ENCODE measurements around the gene STPG1. TPM values are rescaled to one million over a fixed set of nuclear protein-coding genes. Genes with fewer than 3 reads are reported as not detected.

Gene STPG1
- total and polyA plus RNA-seq, 9 of the 15 experiments (the other 6 are each of a cell fraction or from before 2014, with no cell fraction given): 5.0 to 11.9 (median 8.3) TPM

DNA sequence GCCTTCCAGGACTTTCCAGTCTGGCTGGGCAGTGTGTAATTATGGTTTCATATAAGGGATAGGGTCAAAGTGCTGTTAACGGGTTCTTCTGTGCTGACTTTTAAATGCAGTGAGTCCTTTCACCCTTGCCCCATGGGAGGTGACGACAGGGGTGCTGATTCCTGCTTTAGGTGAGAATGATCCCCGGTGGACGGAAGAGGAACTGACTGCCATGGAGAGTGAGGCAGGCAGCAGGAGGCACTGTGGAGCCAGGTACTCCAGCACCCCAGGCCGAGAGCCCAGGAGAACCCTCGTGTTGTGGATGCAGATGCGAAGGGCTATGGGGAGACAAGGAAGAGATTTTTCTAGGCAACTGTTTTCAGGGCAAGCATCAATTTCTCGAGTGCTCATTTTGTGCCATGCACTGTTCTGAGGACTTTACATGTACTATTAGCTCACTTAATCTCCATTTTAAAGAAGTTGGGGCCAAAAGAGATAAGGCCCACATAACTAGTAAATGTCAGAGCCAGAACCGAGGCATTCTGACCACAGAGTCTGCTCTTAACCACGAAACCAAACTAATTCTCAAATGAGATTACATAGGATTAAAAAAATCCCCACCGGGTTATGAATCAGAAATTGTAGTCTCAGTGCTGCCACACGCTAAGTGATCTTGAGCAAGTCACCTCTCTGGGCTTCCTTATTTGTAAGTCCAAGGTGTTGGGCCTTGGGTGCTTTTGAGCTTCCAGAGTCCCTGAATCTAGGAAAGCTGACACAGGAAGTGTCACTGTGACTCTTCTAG lies 28.2 kb downstream of the STPG1 start:
- H3K4me2 ChIP-seq (ENCODE audit: insufficient read depth, low read length): no peak overlapping the region
- no peak overlapping the region for H3K27ac ChIP-seq (ENCODE audit: extremely low read depth, low read depth, low read length)
- no peaks in the 10 kb centered on the region for H3K4me1 ChIP-seq (replicated peaks in 1 of 2; ENCODE audit: control insufficient read depth in 2 of 2, insufficient read depth in 2 of 2, low read length in 2 of 2)
- FAIRE-seq (peak; percentile 32), ATAC-seq (peak; percentile 94), DNase-seq (ENCODE audit: extremely low read depth in 1 of 4, low spot score in 3 of 4) (peak; percentile 44 to 67 (median 54))
- no peaks in the 10 kb centered on the region for H3K9me3 ChIP-seq (replicated peaks; ENCODE audit: control insufficient read depth, insufficient read depth, low read depth, low read length)
- no peak overlapping the region for H3K9ac ChIP-seq (ENCODE audit: insufficient read depth in 1 of 2, low read depth in 2 of 2, low read length in 2 of 2)
- WGBS (ENCODE audit: insufficient coverage, low coverage, missing lambda C conversion rate): 28% methylated on average over 12 of the region's 12 CpGs
- no peaks in the 10 kb centered on the region; the same call in 1 of the 2 replicates for H4K20me1 ChIP-seq (replicated peaks; ENCODE audit: control insufficient read depth, insufficient read depth, low read length)
- ChIA-PET CTCF (ENCODE audit: low intra/inter-chr PET ratio) (interaction anchor here (0.7 to 1.1 kb wide), 3 partner anchors 184 to 445 kb away, joined by 3 to 6 read pairs (median 4); no protein-coding TSS in a partner anchor), POLR2A (interaction anchor here (0.9 to 1.4 kb wide), 3 partner anchors 95 to 198 kb away, joined by 3 read pairs; partner anchors contain the start of gene IFNLR1)
- no peaks in the 10 kb centered on the region for H3K9me1 ChIP-seq (ENCODE audit: control insufficient read depth, insufficient read depth, low read length)
- H3K4me3 ChIP-seq: no peak overlapping the region
- H3K36me3 ChIP-seq (ENCODE audit: control insufficient read depth, insufficient read depth, low read length): no peaks in the 10 kb centered on the region
- peaks cover 0 to 17% of the 10 kb centered on the region in 2 experiments; a peak in 3 of 5 replicates for H3K27me3 ChIP-seq (ENCODE audit: control insufficient read depth in 2 of 2, insufficient read depth in 2 of 2, low read length in 2 of 2)
- in situ Hi-C loops (cut with MboI) (no loop called here), intact Hi-C loops (cut with micrococcal nuclease) (no loop called here)
- BruUV-seq (replicated peaks): no TSS peak
- H2AFZ ChIP-seq (ENCODE audit: low read depth, low read length): no peak overlapping the region
- H3K79me2 ChIP-seq (ENCODE audit: control insufficient read depth, insufficient read depth, low read length): no peaks in the 10 kb centered on the region
- peak in 1 of 3 experiments; percentile 20 for TF ChIP-seq YY1 (IDR thresholded peaks at IDR 0.05; ENCODE audit: borderline replicate concordance in 1 of 3, control insufficient read depth in 1 of 3, extremely low read depth in 1 of 3, insufficient read depth in 3 of 3, insufficient read length in 1 of 3, insufficient replicate concordance in 2 of 3, low read depth in 1 of 3, low read length in 2 of 3)
- TF ChIP-seq RFX7 (CRISPR knock-in tag; IDR thresholded peaks at IDR 0.05): no peak
- TF ChIP-seq PURB (CRISPR knock-in tag; IDR thresholded peaks at IDR 0.05; ENCODE audit: low read depth): no peak
- TF ChIP-seq, protein P1, sequence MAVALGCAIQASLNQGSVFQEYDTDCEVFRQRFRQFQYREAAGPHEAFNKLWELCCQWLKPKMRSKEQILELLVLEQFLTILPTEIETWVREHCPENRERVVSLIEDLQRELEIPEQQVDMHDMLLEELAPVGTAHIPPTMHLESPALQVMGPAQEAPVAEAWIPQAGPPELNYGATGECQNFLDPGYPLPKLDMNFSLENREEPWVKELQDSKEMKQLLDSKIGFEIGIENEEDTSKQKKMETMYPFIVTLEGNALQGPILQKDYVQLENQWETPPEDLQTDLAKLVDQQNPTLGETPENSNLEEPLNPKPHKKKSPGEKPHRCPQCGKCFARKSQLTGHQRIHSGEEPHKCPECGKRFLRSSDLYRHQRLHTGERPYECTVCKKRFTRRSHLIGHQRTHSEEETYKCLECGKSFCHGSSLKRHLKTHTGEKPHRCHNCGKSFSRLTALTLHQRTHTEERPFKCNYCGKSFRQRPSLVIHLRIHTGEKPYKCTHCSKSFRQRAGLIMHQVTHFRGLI (CRISPR knock-in tag; IDR thresholded peaks at IDR 0.05): no peak
- no peak for TF ChIP-seq CREB1 (IDR thresholded peaks at IDR 0.05)
- TF ChIP-seq CREB1 (CRISPR knock-in tag; IDR thresholded peaks at IDR 0.05): peak; percentile 7; the same call in 1 of the 2 replicates
- TF ChIP-seq, protein P2, sequence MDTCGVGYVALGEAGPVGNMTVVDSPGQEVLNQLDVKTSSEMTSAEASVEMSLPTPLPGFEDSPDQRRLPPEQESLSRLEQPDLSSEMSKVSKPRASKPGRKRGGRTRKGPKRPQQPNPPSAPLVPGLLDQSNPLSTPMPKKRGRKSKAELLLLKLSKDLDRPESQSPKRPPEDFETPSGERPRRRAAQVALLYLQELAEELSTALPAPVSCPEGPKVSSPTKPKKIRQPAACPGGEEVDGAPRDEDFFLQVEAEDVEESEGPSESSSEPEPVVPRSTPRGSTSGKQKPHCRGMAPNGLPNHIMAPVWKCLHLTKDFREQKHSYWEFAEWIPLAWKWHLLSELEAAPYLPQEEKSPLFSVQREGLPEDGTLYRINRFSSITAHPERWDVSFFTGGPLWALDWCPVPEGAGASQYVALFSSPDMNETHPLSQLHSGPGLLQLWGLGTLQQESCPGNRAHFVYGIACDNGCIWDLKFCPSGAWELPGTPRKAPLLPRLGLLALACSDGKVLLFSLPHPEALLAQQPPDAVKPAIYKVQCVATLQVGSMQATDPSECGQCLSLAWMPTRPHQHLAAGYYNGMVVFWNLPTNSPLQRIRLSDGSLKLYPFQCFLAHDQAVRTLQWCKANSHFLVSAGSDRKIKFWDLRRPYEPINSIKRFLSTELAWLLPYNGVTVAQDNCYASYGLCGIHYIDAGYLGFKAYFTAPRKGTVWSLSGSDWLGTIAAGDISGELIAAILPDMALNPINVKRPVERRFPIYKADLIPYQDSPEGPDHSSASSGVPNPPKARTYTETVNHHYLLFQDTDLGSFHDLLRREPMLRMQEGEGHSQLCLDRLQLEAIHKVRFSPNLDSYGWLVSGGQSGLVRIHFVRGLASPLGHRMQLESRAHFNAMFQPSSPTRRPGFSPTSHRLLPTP (IDR thresholded peaks at IDR 0.05; ENCODE audit: borderline replicate concordance, extremely low read depth, insufficient read length): no peak
- no peak for TF ChIP-seq KAT2B (IDR thresholded peaks at IDR 0.05; ENCODE audit: low read depth, low read length)
- no peak for TF ChIP-seq SMAD3 (CRISPR knock-in tag; conservative IDR thresholded peaks at IDR 0.05)
- TF ChIP-seq, protein P3, sequence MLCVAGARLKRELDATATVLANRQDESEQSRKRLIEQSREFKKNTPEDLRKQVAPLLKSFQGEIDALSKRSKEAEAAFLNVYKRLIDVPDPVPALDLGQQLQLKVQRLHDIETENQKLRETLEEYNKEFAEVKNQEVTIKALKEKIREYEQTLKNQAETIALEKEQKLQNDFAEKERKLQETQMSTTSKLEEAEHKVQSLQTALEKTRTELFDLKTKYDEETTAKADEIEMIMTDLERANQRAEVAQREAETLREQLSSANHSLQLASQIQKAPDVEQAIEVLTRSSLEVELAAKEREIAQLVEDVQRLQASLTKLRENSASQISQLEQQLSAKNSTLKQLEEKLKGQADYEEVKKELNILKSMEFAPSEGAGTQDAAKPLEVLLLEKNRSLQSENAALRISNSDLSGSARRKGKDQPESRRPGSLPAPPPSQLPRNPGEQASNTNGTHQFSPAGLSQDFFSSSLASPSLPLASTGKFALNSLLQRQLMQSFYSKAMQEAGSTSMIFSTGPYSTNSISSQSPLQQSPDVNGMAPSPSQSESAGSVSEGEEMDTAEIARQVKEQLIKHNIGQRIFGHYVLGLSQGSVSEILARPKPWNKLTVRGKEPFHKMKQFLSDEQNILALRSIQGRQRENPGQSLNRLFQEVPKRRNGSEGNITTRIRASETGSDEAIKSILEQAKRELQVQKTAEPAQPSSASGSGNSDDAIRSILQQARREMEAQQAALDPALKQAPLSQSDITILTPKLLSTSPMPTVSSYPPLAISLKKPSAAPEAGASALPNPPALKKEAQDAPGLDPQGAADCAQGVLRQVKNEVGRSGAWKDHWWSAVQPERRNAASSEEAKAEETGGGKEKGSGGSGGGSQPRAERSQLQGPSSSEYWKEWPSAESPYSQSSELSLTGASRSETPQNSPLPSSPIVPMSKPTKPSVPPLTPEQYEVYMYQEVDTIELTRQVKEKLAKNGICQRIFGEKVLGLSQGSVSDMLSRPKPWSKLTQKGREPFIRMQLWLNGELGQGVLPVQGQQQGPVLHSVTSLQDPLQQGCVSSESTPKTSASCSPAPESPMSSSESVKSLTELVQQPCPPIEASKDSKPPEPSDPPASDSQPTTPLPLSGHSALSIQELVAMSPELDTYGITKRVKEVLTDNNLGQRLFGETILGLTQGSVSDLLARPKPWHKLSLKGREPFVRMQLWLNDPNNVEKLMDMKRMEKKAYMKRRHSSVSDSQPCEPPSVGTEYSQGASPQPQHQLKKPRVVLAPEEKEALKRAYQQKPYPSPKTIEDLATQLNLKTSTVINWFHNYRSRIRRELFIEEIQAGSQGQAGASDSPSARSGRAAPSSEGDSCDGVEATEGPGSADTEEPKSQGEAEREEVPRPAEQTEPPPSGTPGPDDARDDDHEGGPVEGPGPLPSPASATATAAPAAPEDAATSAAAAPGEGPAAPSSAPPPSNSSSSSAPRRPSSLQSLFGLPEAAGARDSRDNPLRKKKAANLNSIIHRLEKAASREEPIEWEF (CRISPR knock-in tag; IDR thresholded peaks at IDR 0.05): no peak
